CD4-positive, alpha-beta T cell treated with Interleukin-15 for 4 hours (primary cell): ENCODE data around the gene SMAD6.
A peak's percentile ranks its signal among the peaks of the same experiment; 100 is the strongest.

Source experiments
- DNase-seq: peaks from one replicate; pipeline ENCODE4 v3.0.0-alpha.2; 2020; ENCODE audit warnings: low spot score

Gene SMAD6

DNA sequence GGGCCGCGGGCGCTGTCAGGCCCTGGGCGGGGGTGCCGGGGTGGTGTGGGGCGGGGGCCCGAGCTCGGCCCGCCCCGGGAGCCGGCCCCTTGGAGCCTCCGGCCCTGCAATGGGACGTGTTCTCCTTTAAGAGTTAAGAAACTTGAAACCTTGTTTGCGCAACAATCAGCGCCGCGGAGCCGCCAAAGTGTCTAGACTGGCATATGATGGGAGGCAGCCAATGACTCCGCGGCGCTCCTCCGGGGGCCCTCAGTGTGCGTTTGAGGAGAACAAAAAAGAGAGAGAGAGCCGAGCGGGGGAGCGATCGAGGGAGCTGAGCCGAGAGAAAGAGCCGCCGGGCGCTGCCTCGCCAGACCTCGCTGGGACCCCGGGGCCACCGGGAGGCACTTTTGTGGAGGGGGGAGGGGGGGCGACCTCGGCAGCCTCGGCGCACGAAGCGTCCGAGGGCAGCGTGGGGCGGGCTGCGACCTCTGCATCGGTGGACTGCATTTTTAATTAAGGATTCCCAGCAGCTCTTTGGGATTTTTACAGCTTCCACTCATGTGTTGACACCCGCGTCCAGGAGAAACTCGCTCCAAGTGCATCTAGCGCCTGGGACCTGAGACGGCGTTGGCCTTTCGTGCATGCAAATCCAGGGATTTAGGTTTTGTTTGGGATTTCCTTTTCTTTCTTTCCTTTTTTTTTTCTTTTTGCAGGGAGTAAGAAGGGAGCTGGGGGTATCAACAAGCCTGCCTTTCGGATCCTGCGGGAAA lies at the start of gene SMAD6:
Gene SMAD6, plus strand, starts transcription at position 202 of the 752 bp plus-strand sequence. CDS start 1,023 bp downstream, outside the sequence.
- peak; percentile 60 for DNase-seq

DNA sequence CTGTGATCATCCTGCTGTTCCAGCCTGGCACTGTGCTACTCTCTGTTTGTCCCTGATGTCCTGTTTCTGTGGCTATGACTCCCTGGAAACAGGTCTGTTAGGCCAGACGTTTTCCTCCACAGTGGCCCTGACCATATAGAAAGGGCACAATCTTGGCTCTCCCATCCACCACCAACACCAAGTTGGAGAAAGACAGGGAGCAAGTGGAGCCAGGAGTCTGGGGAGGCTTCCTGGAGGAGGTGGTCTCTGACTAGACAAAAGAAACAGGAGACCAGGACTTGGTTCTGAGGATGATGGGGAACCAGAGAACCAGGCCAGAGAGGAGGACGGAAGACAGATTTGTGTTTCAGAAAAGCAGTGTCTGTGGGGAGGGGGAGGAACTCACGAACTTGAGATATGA lies 49.2 kb upstream of the SMAD6 start:
- no peak for DNase-seq

DNA sequence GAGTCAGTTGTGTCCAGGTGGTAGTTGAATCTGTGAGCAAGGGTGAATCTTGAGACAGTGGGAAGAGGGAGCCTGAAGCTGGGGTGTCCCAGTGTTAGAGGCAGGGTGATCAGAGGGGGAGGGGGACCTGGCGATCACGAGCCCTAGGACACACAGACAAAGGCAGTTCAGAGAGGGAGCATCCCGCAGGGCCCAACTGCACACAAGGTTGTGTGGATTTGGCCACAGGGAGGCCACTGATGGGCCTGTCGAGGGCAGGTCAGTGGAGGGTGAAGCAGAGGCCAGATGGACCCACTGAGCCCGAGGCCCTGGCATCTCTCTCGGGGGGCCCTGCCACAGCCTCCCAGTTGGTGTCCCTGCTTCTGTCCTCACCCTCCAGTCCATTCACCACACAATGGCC lies 48.6 kb upstream of the SMAD6 start:
- no peak for DNase-seq

DNA sequence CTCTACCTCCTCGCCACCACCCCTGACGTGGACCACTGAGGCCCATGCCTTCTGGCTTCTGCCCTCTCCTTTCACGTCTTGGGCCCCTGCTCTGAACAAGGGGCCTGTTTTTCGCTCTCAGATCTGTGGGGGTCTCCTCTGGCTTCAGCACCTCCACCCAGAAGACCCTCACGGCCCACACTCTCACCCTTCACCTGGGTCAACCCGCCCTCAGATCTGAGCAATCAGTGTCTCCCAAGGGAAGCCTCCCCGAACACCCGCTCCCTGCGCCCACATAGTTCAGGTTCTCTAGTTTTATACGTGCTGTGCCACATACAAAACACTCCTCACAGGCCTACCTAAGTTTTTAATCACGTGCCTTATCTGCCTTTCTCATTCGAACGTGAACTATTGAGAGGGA lies 48.2 kb upstream of the SMAD6 start:
- no peak for DNase-seq

DNA sequence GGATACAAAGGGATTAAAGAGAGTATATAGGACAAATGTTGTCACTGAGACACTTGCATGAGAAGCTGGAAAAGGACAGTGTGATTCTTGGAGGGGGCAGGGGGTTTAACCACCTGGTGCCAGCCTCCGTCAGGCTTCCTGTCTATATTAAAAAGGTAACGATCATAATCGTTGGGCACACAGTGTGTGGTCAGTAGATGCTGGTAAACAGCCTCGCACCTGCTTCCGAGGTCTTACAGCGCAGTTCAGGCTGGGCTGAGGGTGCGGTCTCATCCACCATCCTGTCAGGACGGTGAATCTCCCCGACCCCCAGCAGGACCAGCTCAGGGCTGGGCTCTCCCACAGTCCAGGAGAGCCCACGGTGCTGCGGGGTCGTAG lies 47.7 kb upstream of the SMAD6 start:
- DNase-seq: no peak

DNA sequence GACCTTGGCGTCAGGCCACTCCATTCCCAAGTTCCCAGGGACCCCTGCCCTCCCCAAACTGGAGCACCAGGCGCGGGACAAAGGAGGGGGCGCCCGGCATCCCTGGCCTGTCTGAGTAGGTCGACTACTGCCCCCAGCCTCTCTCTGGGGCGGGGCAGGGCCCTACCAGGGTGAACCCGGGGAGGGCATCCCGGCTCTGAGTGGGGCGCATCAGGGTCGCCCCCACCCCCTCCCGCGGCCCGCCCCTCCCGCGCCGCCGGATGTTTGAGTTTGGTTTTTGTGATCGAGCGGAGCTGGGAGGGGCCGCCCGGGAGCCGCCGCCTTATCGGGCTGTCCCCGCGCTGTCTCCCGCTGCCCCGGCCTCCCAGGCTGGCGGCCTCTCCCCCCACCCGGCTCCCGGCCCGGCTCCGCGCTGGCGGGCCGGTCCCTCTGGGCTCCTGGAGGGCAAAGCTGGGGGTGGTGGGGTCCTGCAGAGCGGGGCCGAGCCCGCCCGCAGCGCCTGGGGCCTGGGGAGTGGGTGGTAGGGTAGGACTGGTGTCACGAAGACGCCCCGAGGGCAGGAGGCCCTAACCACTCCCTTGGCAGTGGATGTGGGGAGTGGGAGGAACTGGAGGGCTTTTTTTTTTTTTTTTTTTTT lies 47.2 kb upstream of the SMAD6 start:
- DNase-seq: no peak

DNA sequence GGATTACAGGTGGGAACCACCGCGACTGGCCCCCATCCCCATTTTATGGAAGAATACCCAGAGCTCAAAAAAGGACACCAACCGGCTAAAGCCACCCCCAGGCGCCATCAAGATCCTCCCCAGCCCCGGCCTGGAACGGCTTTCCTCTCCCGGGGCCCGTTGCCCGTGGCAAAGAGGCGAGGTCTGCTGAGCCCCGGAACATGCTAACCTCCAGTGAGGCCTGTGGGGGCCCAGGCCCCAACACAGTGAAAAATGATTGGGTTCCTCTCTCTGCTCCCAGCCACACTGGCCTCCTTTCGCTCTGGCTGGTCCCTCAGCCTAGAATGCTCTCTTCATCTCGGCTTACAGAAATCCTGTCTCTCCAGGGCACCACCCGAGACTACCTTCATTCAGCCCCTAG lies 46.5 kb upstream of the SMAD6 start:
- no peak for DNase-seq

DNA sequence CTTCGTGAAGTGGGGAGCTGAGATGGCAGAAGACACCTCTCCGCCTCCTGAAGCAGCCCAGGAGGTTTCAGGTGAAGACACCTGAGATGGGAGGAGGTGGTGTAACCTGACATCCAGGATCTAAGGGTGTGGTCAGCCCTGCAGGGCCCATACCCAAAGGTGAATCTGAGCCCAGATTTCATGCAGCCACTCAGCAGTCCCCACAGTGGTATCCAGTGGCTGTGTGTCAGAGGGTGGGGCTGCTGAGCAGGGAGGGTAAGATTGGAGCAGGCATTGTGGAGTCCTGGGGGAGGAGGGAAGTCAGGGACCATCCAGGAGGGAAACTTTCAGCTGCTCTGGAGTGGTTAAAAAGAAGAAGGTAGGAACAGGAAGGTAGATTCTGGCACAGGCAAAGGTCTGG lies 46.0 kb upstream of the SMAD6 start:
- no peak for DNase-seq

DNA sequence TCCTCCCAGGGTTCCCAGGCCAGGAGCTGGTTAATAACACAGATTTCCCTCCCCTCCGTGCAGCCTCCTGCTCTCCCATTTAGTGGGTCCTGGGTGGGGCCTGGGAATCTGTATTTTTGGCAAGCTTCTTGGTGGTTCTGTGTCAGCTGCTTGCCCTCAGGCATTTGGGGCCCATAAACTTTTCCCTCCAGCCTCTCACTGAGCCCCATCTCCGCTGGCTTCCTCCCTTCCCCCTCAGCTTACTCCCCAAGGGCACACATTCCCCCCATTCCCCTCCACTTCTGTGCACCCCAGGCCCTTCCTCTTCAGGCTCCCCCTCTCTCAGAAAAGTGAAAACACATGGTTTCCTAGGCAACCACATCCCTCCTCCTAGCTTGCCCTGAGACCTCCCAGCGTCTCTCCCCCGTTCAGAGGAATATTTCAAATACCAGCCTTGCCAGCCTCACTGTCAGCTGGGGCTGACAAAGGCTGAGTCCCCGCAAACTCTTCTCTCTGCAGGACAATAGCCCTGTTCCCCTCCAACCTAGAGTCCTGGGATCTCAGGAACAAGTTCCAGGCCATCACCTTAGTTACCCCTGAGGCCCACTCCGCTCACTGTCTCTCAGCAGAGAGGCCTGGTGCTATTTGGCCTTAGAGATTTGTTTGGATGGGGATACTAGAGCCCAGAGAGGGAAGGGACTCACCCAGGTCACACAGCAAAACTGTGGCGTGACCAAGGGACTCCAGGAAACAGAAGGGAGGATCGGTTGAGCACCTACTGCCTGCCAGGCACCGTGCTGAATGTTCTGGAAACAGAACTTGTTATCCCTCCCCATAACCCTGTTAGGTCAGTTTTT lies 44.6 kb upstream of the SMAD6 start:
- DNase-seq: no peak

DNA sequence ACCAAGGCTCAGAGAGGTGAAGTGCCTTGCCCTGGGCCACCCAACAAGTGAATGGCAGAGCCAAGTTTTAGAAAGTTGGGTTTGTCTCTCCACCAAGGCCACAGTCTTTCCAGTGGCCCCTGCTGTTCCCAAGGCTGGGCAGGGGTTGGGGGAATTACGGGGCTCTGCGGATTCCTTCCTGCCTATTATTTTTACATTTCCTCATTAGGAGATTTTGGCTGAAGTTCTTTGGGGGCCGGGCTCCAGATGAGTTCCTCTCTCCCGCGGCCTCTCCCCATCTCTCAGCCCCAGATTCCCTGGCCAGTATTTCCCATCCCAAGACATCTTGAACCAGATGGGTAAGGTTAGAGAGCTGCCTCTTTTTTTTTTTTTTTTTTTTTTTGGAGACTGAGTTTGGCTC lies 44.0 kb upstream of the SMAD6 start:
- no peak for DNase-seq

DNA sequence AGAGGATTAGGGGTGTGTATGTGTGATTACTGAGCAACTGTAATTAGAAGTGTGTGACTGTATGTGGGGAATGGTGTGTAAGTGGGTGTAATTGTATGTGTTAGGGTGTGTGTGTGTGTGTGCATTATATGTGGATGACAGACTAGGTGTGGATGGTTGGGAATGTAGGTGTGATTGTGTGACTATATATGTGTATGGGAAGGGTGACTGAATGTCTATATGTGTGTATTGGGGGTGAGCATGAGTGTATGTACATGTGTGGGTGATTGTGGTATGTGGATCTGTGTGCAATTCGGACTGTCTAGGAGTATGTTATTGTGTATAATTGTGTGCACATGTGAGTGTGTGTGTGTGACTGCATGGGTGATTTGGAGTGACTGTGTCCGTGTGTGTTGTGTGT lies 43.2 kb upstream of the SMAD6 start:
- DNase-seq: no peak

DNA sequence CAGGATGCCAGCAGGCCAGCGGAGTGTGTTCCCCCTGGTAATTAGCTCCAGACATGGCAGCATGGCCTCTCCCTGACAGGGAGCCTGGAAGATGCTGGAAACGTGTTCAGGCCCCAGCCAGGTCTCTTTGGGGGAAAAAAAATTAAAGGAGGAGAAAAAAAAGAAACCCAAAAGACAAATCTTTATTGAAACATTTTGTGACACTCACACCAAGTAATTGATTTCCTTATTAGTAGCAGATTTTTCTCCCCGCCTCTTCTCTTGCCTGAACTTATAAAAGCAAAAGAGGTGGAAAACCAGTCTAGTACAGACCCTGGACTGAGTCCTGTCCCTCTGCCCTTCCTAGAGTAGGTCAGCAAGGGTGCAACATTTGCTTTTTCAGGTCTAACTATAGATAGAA lies 42.7 kb upstream of the SMAD6 start:
- DNase-seq: no peak

DNA sequence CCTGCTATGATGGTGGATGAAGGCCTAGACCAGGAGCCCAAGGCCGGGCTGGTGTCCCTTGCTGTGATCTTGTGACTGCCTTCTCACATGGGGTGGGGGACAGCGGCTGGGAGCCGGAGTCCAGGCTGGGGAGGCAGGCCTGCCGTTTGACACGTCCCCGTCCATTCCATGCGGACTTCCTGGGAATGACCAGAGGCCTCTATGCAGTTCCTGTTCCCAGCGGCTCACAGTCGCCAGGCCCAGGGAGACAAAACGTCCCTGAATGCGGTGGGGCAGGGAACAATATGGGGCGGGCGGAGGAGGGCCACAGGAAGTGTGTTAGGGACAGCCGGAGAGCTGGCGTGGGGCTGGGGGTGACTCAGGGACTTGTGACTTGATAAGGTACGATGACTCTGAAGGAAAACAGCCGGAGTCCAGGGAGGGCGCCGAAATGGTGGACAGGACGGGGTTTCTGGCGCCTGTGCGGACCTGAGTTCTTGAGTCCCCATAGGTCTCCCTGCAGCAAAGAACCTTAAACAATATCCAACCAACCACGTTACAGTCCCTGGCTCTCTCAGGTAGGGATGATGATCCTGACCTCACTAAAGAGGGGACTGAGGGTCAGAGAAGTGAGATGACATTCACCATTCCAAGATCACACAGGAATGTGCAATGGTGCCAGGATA lies 40.5 kb upstream of the SMAD6 start:
- no peak for DNase-seq

DNA sequence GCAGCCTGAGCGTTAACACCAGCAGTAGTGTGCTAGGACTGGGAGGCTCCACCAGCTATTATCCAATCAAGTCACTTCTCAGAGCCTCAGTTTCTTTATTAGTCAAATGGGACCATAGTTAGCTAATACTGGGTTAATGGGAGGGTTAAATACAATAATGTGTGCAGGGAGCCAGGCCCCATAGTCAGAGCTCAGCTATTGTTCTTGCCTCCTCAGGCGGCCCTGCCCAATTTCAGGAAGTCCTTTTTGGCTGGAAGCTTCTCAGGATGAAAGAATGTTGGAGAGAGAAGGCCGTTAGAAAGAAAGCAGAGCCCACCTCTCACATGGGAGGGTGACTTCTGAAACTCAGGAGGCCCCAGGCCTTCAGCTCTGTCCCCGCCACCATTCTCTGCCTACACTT lies 39.5 kb upstream of the SMAD6 start:
- DNase-seq: no peak

DNA sequence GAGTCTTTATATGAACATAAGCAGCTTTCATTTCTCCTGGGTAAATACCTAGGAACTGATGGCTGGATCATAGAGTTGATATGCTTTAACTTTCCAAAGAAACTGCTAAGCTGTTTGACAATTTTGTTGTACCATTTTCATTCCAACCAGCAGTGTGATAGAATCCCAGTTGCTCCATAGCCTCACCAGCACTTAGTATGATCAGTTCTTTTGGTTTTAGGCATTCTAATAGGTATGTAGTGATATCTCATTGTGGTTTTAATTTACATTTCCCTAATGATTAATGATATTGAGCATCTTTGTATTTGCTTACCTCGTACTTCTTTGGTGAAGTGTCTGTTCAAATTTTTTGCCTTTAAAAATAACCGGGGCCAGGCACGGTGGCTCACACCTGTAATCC lies 38.4 kb upstream of the SMAD6 start:
- DNase-seq: no peak

DNA sequence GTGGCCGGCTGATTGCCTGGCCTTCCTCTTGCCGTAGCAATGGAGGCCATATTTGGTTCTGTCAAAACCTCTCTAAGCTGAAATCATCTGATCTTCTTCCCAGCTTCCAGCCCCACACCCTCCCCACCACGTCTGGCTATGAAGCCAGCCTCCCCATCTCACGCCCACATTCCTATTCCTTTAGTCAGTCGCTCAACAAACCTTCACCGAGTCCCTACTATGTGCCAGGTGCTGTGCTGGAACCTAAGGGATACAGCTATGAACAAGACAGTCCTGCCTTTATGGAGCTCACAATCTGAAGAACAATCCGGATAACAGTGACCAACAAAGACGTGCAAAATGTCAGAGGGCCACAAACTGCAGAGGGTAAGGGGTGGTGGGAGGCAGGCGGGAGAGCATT lies 31.9 kb upstream of the SMAD6 start:
- DNase-seq: no peak

DNA sequence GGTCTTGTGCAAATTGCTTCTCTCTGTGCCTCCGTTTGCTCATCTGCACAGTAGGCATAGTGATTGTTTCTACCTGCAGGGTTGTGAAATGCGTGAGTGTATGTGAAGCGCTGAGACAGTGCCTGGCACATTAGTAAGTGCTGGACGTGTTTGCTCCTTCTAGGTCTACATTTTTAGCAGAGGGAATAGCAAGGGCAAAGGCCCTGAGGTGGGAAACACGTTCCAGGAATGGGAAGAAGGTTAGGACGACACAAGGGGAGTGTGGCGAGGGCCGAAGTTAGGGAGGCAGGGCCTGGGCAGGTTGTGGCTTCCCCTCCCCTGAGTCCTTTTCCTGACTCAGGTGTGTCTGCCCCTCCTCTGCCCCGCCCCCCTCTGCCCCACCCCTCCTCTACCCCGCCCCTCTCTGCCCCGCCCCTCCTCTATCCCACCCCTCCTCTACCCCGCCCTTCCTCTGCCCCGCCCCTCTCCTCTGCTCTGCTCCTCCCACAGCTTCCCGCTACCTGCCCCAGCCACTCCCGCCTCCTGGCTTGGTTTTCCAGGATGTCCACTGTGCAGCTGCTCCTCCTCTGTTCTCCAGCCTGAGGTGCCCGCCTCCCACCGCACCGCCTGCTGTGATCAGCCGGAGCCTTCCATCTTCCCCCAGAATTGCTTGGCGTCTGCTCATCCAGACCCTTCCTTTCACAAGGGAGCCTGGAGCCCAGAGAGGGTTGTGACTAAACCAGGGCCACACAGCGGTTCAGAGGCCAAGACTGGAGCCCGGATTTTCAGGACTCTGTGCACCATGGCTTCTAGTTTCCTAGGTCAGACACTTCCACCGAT lies 31.1 kb upstream of the SMAD6 start:
- DNase-seq: no peak

DNA sequence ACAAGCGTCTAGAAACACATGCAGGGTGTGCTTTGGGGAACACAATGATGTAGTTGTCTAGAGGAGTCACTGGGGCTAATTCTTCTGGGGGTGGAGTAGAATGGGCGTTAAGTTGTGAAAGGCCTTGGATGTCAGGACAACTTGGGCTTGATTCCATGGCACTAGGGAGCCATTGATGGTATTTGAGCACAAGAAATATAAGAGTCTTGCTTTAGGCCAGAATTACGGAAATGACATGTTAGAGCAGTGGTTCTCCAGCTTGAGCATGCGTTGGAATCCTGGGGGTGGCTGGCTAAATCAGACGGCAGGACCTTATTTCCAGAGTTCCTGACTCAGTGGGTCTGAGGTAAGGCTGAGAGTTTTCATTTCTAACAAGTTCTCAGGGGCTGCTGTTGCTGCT lies 29.2 kb upstream of the SMAD6 start:
- no peak for DNase-seq

DNA sequence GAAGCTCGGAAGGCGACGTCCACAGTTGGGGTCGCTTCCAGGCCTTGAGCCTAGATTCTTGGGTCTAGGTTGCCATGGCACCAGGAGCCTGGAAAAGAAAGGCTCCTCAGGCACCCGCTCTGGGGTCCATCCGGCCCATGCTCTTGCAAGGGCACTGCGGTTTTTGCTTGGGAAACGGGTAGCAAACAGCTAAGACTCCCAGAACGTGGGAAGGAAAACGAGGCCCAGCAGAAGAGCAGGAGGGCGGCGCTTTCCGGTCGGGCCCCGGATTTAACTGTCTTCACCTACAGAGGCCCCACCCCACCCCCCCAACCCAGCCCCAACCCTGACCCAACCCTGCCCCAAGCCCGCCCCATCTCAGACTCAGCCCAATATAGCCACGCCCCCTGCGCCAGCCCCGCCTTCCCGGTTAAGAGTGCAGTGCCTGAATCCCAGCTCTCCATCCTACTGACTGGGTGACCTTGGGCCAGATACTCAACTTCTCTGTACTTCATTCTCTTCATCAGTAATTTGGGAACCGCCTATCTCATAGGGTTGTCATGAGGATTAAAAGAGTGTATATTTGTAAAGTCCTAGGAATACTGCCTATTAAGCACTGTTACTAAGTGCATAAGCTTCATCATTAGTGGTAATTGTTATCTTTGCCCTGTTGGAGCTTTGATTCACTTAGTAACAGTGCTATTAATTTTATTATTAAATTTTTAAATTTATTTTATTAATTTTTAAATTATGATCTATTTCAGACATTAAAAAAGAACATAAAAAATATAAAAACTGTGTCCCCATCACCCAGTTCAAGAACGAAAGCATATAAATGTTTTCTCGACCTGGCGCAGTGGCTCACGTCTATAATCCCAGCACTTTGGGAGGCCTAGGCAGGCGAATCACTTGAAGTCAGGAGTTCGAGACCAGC lies 28.4 kb upstream of the SMAD6 start:
- DNase-seq: no peak

DNA sequence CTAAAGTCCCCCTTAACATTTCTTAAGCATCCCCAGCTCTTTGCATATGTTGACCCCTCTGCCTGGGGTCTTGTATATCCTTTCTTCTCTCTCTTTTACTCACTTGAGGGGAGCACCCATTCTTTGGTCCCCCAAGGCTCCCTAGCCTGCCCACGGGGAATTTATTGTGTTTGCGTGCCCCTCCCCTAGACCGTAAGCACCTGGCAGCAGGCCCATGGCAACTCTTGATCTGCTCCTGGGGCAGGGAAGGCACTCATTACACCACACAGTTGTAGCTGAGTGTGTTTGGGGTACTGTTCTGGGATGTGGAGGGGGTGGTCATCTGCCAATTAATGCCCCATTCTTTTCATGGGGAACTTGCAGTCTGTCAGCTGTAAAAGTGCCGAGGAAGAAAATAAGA lies 27.3 kb upstream of the SMAD6 start:
- DNase-seq: no peak

DNA sequence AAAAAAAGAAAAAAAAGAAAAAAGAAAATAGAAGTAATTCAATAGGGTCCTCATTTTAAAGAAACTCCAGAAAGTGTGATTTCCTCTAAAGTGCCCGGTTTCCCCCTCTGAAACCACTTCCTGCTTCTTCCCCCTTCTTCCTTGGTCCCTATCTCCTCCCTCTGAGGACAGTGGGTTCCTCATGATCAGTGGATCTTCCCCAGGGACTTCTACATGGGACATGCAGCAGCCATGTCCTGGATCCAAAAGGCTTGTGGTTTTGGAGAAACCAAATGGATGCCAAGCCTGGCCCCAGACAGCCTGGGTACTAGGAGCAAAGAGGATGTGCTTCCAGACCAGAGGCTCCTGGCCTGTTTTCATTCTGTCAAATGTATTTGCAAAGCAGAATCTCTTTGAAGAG lies 26.6 kb upstream of the SMAD6 start:
- DNase-seq: no peak
